Fibroblast of skin of back (primary cell): ENCODE results near the gene CCDC61.

ENCODE experiments used
- DNase-seq: peaks from one replicate; pipeline ENCODE4 v3.0.0-alpha.2; 2013

The CCDC61 gene

GRCh38 chr19:46017095-46017429 lies 21.8 kb downstream of the CCDC61 start:
- no peak for DNase-seq

- DNase-seq, result no peak
These were observed 22.8 kb downstream of the CCDC61 start for GRCh38 chr19:46017874-46018675.

GRCh38 chr19:46018729-46019251 lies 23.5 kb downstream of the CCDC61 start:
- no peak for DNase-seq

GRCh38 chr19:46019270-46019669 lies 24.0 kb downstream of the CCDC61 start:
- no peak for DNase-seq

GRCh38 chr19:46020819-46021125 lies 25.5 kb downstream of the CCDC61 start:
- no peak for DNase-seq

GRCh38 chr19:46021531-46022041 lies 26.3 kb downstream of the CCDC61 start:
- no peak for DNase-seq

- no peak for DNase-seq
These were observed 26.8 kb downstream of the CCDC61 start for GRCh38 chr19:46022061-46022430.

GRCh38 chr19:46022431-46023310 lies 27.4 kb downstream of the CCDC61 start, which contains the start of gene PGLYRP1:
Gene PGLYRP1 (minus strand): TSS chr19:46023053. CDS start chr19:46023021, 32 bp downstream.
- DNase-seq, result no peak

GRCh38 chr19:46023311-46023779 lies 28.1 kb downstream of the CCDC61 start:
- no peak for DNase-seq

- DNase-seq, result no peak
These were observed 30.6 kb downstream of the CCDC61 start for GRCh38 chr19:46025835-46026234.

- DNase-seq, result no peak
These were observed 35.7 kb downstream of the CCDC61 start for GRCh38 chr19:46030812-46031550.

GRCh38 chr19:46031781-46032596 lies 36.7 kb downstream of the CCDC61 start:
- DNase-seq, result no peak

- no peak for DNase-seq
These were observed 37.3 kb downstream of the CCDC61 start for GRCh38 chr19:46032597-46033025.

- no peak for DNase-seq
These were observed 38.1 kb downstream of the CCDC61 start for GRCh38 chr19:46033401-46033800.

GRCh38 chr19:46035546-46035945 lies 40.3 kb downstream of the CCDC61 start:
- no peak for DNase-seq

- no peak for DNase-seq
These were observed 40.9 kb downstream of the CCDC61 start for GRCh38 chr19:46035986-46036743.

GRCh38 chr19:46036744-46037128 lies 41.5 kb downstream of the CCDC61 start:
- DNase-seq, result no peak

- no peak for DNase-seq
These were observed 44.9 kb downstream of the CCDC61 start for GRCh38 chr19:46040125-46040524.

GRCh38 chr19:46040952-46041500 lies 45.8 kb downstream of the CCDC61 start, which contains the start of gene IGFL4:
Gene IGFL4 (minus strand): TSS chr19:46041002. CDS start chr19:46040962, 40 bp downstream.
- DNase-seq, result no peak

- DNase-seq, result no peak
These were observed 47.1 kb downstream of the CCDC61 start for GRCh38 chr19:46042252-46042883.
